ENCODE measurements around the gene IGF1R. TPM values are rescaled to one million over a fixed set of nuclear protein-coding genes. Genes with fewer than 3 reads are reported as not detected.

Gene IGF1R
- total RNA-seq, 1 experiment from 2014 or later = 71.3 TPM

GRCh38 chr15:98635848-98636247, 12.5 kb upstream of the IGF1R start:
- H3K36me3 ChIP-seq (ENCODE audit: low read depth) = no peaks in the 10 kb centered on the region
- no peak overlapping the region for H3K27ac ChIP-seq
- H3K4me2 ChIP-seq = no peak overlapping the region
- TF ChIP-seq EZH2 (IDR thresholded peaks at IDR 0.05; ENCODE audit: low read depth) (no peak), CTCF (conservative IDR thresholded peaks at IDR 0.05) (no peak)
- CTCF ChIA-PET = interaction anchor here (0.5 kb wide), 1 partner anchor 163 kb away, joined by 6 read pairs; no protein-coding TSS in a partner anchor
- no peaks in the 10 kb centered on the region for H4K20me1 ChIP-seq (ENCODE audit: insufficient read depth)
- intact Hi-C loops (cut with micrococcal nuclease; ENCODE audit: unreplicated experiment) = no loop called here
- no peaks in the 10 kb centered on the region for H3K9me3 ChIP-seq (ENCODE audit: insufficient read depth, low read depth)
- no peaks in the 10 kb centered on the region for H3F3A ChIP-seq (ENCODE audit: insufficient read depth, low read depth)
- H3K9me2 ChIP-seq (ENCODE audit: insufficient read depth) = no peaks in the 10 kb centered on the region
- H3K27me3 ChIP-seq (ENCODE audit: insufficient read depth, low read depth) = no peaks in the 10 kb centered on the region; the same call in 1 of the 2 replicates
- H3K4me1 ChIP-seq (replicated peaks; ENCODE audit: insufficient read depth) = no peaks in the 10 kb centered on the region
- no peak overlapping the region for H3K4me3 ChIP-seq
- no peak overlapping the region for H2AFZ ChIP-seq
- POLR2A ChIA-PET (ENCODE audit: unreplicated experiment) = no interaction called here
- no TSS peak for BruUV-seq (replicated peaks)
- no peak for DNase-seq
- no peaks in the 10 kb centered on the region for H3K79me2 ChIP-seq (ENCODE audit: low read depth)

GRCh38 chr15:98643115-98643514, 5.2 kb upstream of the IGF1R start:
- no peak overlapping the region for H3K4me2 ChIP-seq
- H3K9me3 ChIP-seq (ENCODE audit: insufficient read depth, low read depth) = no peaks in the 10 kb centered on the region
- no peaks in the 10 kb centered on the region for H3F3A ChIP-seq (ENCODE audit: insufficient read depth, low read depth)
- no peaks in the 10 kb centered on the region for H3K9me2 ChIP-seq (ENCODE audit: insufficient read depth)
- BruUV-seq (replicated peaks) = no TSS peak
- no peak overlapping the region for H3K4me3 ChIP-seq
- H3K27ac ChIP-seq = no peak overlapping the region
- no peaks in the 10 kb centered on the region for H3K79me2 ChIP-seq (ENCODE audit: low read depth)
- ChIA-PET POLR2A (ENCODE audit: unreplicated experiment) (no interaction called here), CTCF (no interaction called here)
- no peak for DNase-seq
- intact Hi-C loops (cut with micrococcal nuclease; ENCODE audit: unreplicated experiment) = loop anchor here (10.0 kb wide), 1 partner anchor 612 kb away; the partner anchor contains the start of gene LRRC28
- no peaks in the 10 kb centered on the region for H4K20me1 ChIP-seq (ENCODE audit: insufficient read depth)
- no peaks in the 10 kb centered on the region for H3K27me3 ChIP-seq (ENCODE audit: insufficient read depth, low read depth)
- H3K4me1 ChIP-seq (replicated peaks; ENCODE audit: insufficient read depth) = no peaks in the 10 kb centered on the region; the same call in 1 of the 2 replicates
- H3K36me3 ChIP-seq (ENCODE audit: low read depth) = no peaks in the 10 kb centered on the region
- no peak overlapping the region for H2AFZ ChIP-seq
- no peak for TF ChIP-seq EZH2 (IDR thresholded peaks at IDR 0.05; ENCODE audit: low read depth)
- no peak for TF ChIP-seq CTCF (conservative IDR thresholded peaks at IDR 0.05)

- Histone ChIP-seq H3K27ac (peak overlapping the region; percentile 60), H3K4me3 (peak overlapping the region; percentile 91), H3F3A (ENCODE audit: insufficient read depth, low read depth) (0 out of 2 replicates have a peak, but pooled peaks cover 4% of the 10 kb centered on the region), H2AFZ (peak overlapping the region; percentile 97), H3K27me3 (ENCODE audit: insufficient read depth, low read depth) (no peaks in the 10 kb centered on the region), H3K4me2 (peak overlapping the region; percentile 90), H3K4me1 (replicated peaks; ENCODE audit: insufficient read depth) (no peaks in the 10 kb centered on the region; the same call in 1 of the 2 replicates), H3K9me2 (ENCODE audit: insufficient read depth) (no peaks in the 10 kb centered on the region), H4K20me1 (ENCODE audit: insufficient read depth) (no peaks in the 10 kb centered on the region), H3K79me2 (ENCODE audit: low read depth) (peaks cover 23% of the 10 kb centered on the region), H3K9me3 (ENCODE audit: insufficient read depth, low read depth) (no peaks in the 10 kb centered on the region), H3K36me3 (ENCODE audit: low read depth) (no peaks in the 10 kb centered on the region)
- DNase-seq = no peak
- TF ChIP-seq CTCF (conservative IDR thresholded peaks at IDR 0.05) (no peak), EZH2 (IDR thresholded peaks at IDR 0.05; ENCODE audit: low read depth) (no peak)
- CTCF ChIA-PET = interaction anchor here (1.0 kb wide), 3 partner anchors 123 to 205 kb away, joined by 4 to 6 read pairs (median 5); no protein-coding TSS in a partner anchor
- no TSS peak for BruUV-seq (replicated peaks)
- intact Hi-C loops (cut with micrococcal nuclease; ENCODE audit: unreplicated experiment) = loop anchor here (1.0 to 10.0 kb wide), 4 partner anchors 127 to 608 kb away; partner anchors contain the start of gene LRRC28
- POLR2A ChIA-PET (ENCODE audit: unreplicated experiment) = interaction anchor here (0.6 kb wide), 1 partner anchor 889 kb away, joined by 5 read pairs; no protein-coding TSS in a partner anchor
Observed at GRCh38 chr15:98646546-98647025, 1.8 kb upstream of the IGF1R start.
